Spleen (tissue), 11 donors: Measurements from ENCODE around the gene PTPRN2. TPM values are rescaled to one million over a fixed set of nuclear protein-coding genes. Genes with fewer than 3 reads are reported as not detected.
A peak's percentile ranks its signal among the peaks of the same experiment; 100 is the strongest.

ENCODE experiments used
- DNase-seq: peaks from one replicate; pipeline ENCODE4 v3.0.0-alpha.2; 2020
- H3K27ac ChIP-seq, 8 donors: fragments of 200-600 bp; sonication (generic) in 7 of 8; 1 replicate in 4 of 8; 2 replicates in 4 of 8; pipeline versions ENCODE4 v1.5.0 to v1.8.0; 2016 to 2021; ENCODE audit warnings: inconsistent platforms in 4 of 8, mild to moderate bottlenecking in 4 of 8, moderate library complexity in 1 of 8
- H3K27me3 ChIP-seq, 7 donors: fragments of 200-600 bp; sonication (generic) in 6 of 7; replicated peaks in 1 of 7; 1 replicate in 4 of 7; 2 replicates in 3 of 7; pipeline versions ENCODE4 v1.5.0 to v1.8.0; 2016 to 2021; ENCODE audit warnings: inconsistent platforms in 3 of 7, mild to moderate bottlenecking in 1 of 7
- H3K36me3 ChIP-seq, 6 donors: fragments of 200-600 bp; sonication (generic) in 5 of 6; 1 replicate in 4 of 6; 2 replicates in 2 of 6; pipeline versions ENCODE4 v1.5.0 to v1.8.0; 2016 to 2021; ENCODE audit warnings: inconsistent platforms in 2 of 6
- H3K4me1 ChIP-seq, 6 donors: fragments of 200-600 bp; sonication (generic) in 5 of 6; 1 replicate in 3 of 6; 2 replicates in 3 of 6; pipeline versions ENCODE4 v1.5.0 to v1.8.0; 2016 to 2021; ENCODE audit warnings: inconsistent platforms in 3 of 6
- H3K4me3 ChIP-seq, 8 donors: fragments of 200-600 bp; sonication (generic) in 7 of 8; 1 replicate in 4 of 8; 2 replicates in 4 of 8; pipeline versions ENCODE4 v1.5.0 to v1.8.0; 2016 to 2021; ENCODE audit warnings: inconsistent platforms in 4 of 8, mild to moderate bottlenecking in 4 of 8, moderate library complexity in 2 of 8
- H3K9me3 ChIP-seq, 8 donors: fragments of 200-600 bp; sonication (generic) in 7 of 8; 1 replicate in 4 of 8; 2 replicates in 4 of 8; pipeline versions ENCODE4 v1.5.0 to v1.8.0; 2016 to 2021; ENCODE audit warnings: inconsistent platforms in 4 of 8
- CTCF ChIP-seq, 11 experiments: fragments of 200-600 bp in 7 of 11; fragments of 450-650 bp in 4 of 11; sonication (generic) in 4 of 11; IDR thresholded peaks in 8 of 11; conservative IDR thresholded peaks in 3 of 11; 1 replicate in 7 of 11; 2 replicates in 4 of 11; pipeline versions ENCODE4 v1.4.0 to v1.8.0; 2016 to 2021; ENCODE audit warnings: antibody characterized with exemption in 11 of 11, inconsistent platforms in 4 of 11, mild to moderate bottlenecking in 1 of 11
- POLR2A ChIP-seq, 3 donors: fragments of 450-650 bp; IDR thresholded peaks; one replicate each; pipeline ENCODE4 v1.5.1; 2017; ENCODE audit warnings: antibody characterized with exemption in 3 of 3, mild to moderate bottlenecking in 1 of 3
- POLR2AphosphoS5 ChIP-seq, 3 donors: sonication (generic); formaldehyde crosslinking; IDR thresholded peaks; one replicate each; pipeline ENCODE4 v1.5.1; 2017; ENCODE audit warnings: antibody characterized with exemption in 3 of 3
- WGBS, 5 donors: extraction: QIAGEN DNeasy Blood & Tissue Kit in 3 of 5; methylation state at CpG; one replicate each; pipeline versions ENCODE4 v1.1.5 to v1.1.7; 2013 to 2018; 5-methylcytosine and 5-hydroxymethylcytosine counted together
- intact Hi-C: fragments of 100-400 bp; cut with DNase I; formaldehyde crosslinking; loops from one replicate; pipeline ENCODE4 v1.15.0; 2023; ENCODE audit warnings: low total_unique reads
- polyA plus RNA-seq, 3 donors: library from polyadenylated mRNA; stranded (reverse); fragments of 200-250 nt; gene quantifications; one replicate each; pipeline ENCODE4 v1.2.1, GENCODE V29; 2013
- total RNA-seq, 7 donors: library from RNA; depleted of rRNA in 3 of 7; stranded (reverse); fragments of >200 nt in 3 of 7; fragmentation: NEBNext Ultra II Directional in 4 of 7; extraction: Animal tissue kit (Norgen Biotek cat#: 25700) in 4 of 7; gene quantifications; one replicate each; pipeline versions ENCODE4 v1.1.0 to v1.2.1, GENCODE V29; 2016 to 2021
- donor health status: healthy with polysubstance abuse.
- donor health status: DM: no; HTN: no; CAD: no; lungs with moderate emphysema.
- donor health status: DM: no; HTN: no; CAD: no.
- donor health status: Bipolar disorder and iron deficiency.
- donor health status: healthy.
- donor health status: DM: no; HTN: no; CAD: no.
- donor health status: DM: yes; HTN: yes; CAD: no.

PTPRN2 gene
- total and polyA plus RNA-seq, 10 donors: 7.0 to 22.8 (median 16.8) TPM

GRCh38 chr7:157544980-157545680, 1042.5 kb downstream of the PTPRN2 start:
- Histone ChIP-seq H3K4me3 (no peak overlapping the region), H3K9me3 (no peaks in the 10 kb centered on the region), H3K36me3 (peaks cover 0 to 71% (median 12%) of the 10 kb centered on the region in 6 donors), H3K4me1 (no peaks in the 10 kb centered on the region), H3K27me3 (no peaks in the 10 kb centered on the region), H3K27ac (no peak overlapping the region)
- intact Hi-C loops: no loop called here
- WGBS, 5 donors: 82 to 92% (median 87%) methylated on average over 13 to 17 of the region's 17 CpGs
- TF ChIP-seq POLR2A (IDR thresholded peaks at IDR 0.05) (no peak), POLR2AphosphoS5 (IDR thresholded peaks at IDR 0.05) (no peak), CTCF (IDR thresholded peaks at IDR 0.05 in 8 of 11, conservative IDR thresholded peaks at IDR 0.05 in 3 of 11) (no peak)
- peak; percentile 48 for DNase-seq

GRCh38 chr7:157544226-157544625, 1043.4 kb downstream of the PTPRN2 start:
- Histone ChIP-seq H3K27me3 (no peaks in the 10 kb centered on the region), H3K4me3 (no peak overlapping the region), H3K36me3 (peaks cover 0 to 75% (median 12%) of the 10 kb centered on the region in 6 donors), H3K4me1 (no peaks in the 10 kb centered on the region), H3K9me3 (no peaks in the 10 kb centered on the region), H3K27ac (no peak overlapping the region)
- peak; percentile 57 for DNase-seq
- TF ChIP-seq POLR2A (IDR thresholded peaks at IDR 0.05) (no peak), POLR2AphosphoS5 (IDR thresholded peaks at IDR 0.05) (no peak), CTCF (IDR thresholded peaks at IDR 0.05 in 8 of 11, conservative IDR thresholded peaks at IDR 0.05 in 3 of 11) (no peak)
- 74 to 80% (median 76%) methylated on average over 19 of the region's 19 CpGs for WGBS, 5 donors
- intact Hi-C loops: no loop called here

GRCh38 chr7:157543791-157544190, 1043.8 kb downstream of the PTPRN2 start:
- intact Hi-C loops: no loop called here
- H3K36me3 ChIP-seq: peaks cover 0 to 72% (median 12%) of the 10 kb centered on the region in 6 donors
- H3K9me3 ChIP-seq: no peaks in the 10 kb centered on the region
- H3K27ac ChIP-seq: no peak overlapping the region
- TF ChIP-seq POLR2AphosphoS5 (IDR thresholded peaks at IDR 0.05) (no peak), CTCF (IDR thresholded peaks at IDR 0.05 in 8 of 11, conservative IDR thresholded peaks at IDR 0.05 in 3 of 11) (no peak), POLR2A (IDR thresholded peaks at IDR 0.05) (no peak)
- no peak overlapping the region for H3K4me3 ChIP-seq
- peak; percentile 42 for DNase-seq
- no peaks in the 10 kb centered on the region for H3K27me3 ChIP-seq
- WGBS, 5 donors: 87 to 96% (median 93%) methylated on average over 12 of the region's 12 CpGs
- no peaks in the 10 kb centered on the region for H3K4me1 ChIP-seq

GRCh38 chr7:157543276-157543675, 1044.3 kb downstream of the PTPRN2 start:
- peak; percentile 47 for DNase-seq
- TF ChIP-seq POLR2AphosphoS5 (IDR thresholded peaks at IDR 0.05): no peak

More at GRCh38 chr7:157543276-157543675, 1044.3 kb downstream of the PTPRN2 start:
- Histone ChIP-seq H3K4me1 (no peaks in the 10 kb centered on the region), H3K27ac (no peak overlapping the region), H3K4me3 (no peak overlapping the region), H3K9me3 (no peaks in the 10 kb centered on the region), H3K36me3 (peaks cover 0 to 67% (median 8%) of the 10 kb centered on the region in 6 donors), H3K27me3 (no peaks in the 10 kb centered on the region)
- WGBS, 5 donors: 87 to 98% (median 95%) methylated on average over 11 of the region's 11 CpGs
- intact Hi-C loops: no loop called here
